Stimulated activated naive CD8-positive, alpha-beta T cell treated with anti-CD3 and anti-CD28 coated beads, Interleukin-15, Interleukin-2, amounts not matched to agents 100 ng/mL and 50 ng/mL, for 24 hours (primary cell): ENCODE data around the gene NINJ1.

ENCODE experiments used
- H3K27ac Mint-ChIP-seq: one replicate; pipeline ENCODE4 v1.8.0; 2021; ENCODE audit warnings: mild to moderate bottlenecking, mixed read lengths
- H3K27me3 Mint-ChIP-seq: one replicate; pipeline ENCODE4 v1.8.0; 2021; ENCODE audit warnings: mixed read lengths
- H3K36me3 Mint-ChIP-seq: one replicate; pipeline ENCODE4 v1.8.0; 2021; ENCODE audit warnings: low read depth, mixed read lengths
- H3K4me1 Mint-ChIP-seq: one replicate; pipeline ENCODE4 v1.8.0; 2021; ENCODE audit warnings: low read depth, mixed read lengths
- H3K4me3 Mint-ChIP-seq: one replicate; pipeline ENCODE4 v1.8.0; 2021; ENCODE audit warnings: mild to moderate bottlenecking, mixed read lengths
- H3K9me3 Mint-ChIP-seq: one replicate; pipeline ENCODE4 v1.8.0; 2021; ENCODE audit warnings: mixed read lengths

NINJ1 gene

GRCh38 chr9:93129691-93130500, 4.2 kb downstream of the NINJ1 start:
- Mint-ChIP-seq H3K27ac (peak overlapping the region; percentile 80), H3K4me1 (peaks cover 70% of the 10 kb centered on the region), H3K4me3 (no peak overlapping the region)

GRCh38 chr9:93129286-93129685, 4.8 kb downstream of the NINJ1 start:
- H3K27ac Mint-ChIP-seq = no peak overlapping the region
- H3K36me3 Mint-ChIP-seq = peaks cover 24% of the 10 kb centered on the region
- H3K4me1 Mint-ChIP-seq = peaks cover 67% of the 10 kb centered on the region
- H3K9me3 Mint-ChIP-seq = no peaks in the 10 kb centered on the region
- no peak overlapping the region for H3K4me3 Mint-ChIP-seq
- no peaks in the 10 kb centered on the region for H3K27me3 Mint-ChIP-seq

More at GRCh38 chr9:93129691-93130500, 4.2 kb downstream of the NINJ1 start:
- H3K36me3 Mint-ChIP-seq = peaks cover 18% of the 10 kb centered on the region
- no peaks in the 10 kb centered on the region for H3K9me3 Mint-ChIP-seq
- H3K27me3 Mint-ChIP-seq = no peaks in the 10 kb centered on the region

DNA sequence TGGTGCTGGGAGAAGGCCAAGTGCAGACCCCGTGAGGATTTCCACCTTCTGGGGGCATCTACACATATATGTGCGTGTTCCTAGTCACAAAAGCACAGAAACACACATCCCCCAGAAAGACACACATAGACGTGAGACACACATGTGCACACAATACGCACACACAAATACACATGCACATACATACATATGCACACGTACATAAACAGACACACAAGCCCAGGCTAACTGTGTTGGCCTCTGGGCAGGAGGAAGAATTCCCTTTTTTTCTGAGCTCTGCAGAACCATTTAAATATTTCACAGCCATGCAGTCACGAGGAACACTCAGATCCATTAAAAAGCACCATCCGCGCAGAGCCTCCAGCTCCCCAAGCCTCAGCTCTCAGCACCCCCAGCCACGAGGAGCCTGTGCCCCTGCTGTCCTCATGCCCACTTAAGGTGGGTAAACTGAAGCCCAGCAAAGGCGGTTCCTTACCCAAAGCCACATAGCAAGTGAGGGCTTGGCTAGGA, 5.3 kb downstream of the NINJ1 start:
- no peaks in the 10 kb centered on the region for H3K27me3 Mint-ChIP-seq
- H3K4me3 Mint-ChIP-seq = no peak overlapping the region
- H3K4me1 Mint-ChIP-seq = peaks cover 67% of the 10 kb centered on the region
- H3K36me3 Mint-ChIP-seq = peaks cover 29% of the 10 kb centered on the region
- H3K9me3 Mint-ChIP-seq = no peaks in the 10 kb centered on the region
- H3K27ac Mint-ChIP-seq = no peak overlapping the region

DNA sequence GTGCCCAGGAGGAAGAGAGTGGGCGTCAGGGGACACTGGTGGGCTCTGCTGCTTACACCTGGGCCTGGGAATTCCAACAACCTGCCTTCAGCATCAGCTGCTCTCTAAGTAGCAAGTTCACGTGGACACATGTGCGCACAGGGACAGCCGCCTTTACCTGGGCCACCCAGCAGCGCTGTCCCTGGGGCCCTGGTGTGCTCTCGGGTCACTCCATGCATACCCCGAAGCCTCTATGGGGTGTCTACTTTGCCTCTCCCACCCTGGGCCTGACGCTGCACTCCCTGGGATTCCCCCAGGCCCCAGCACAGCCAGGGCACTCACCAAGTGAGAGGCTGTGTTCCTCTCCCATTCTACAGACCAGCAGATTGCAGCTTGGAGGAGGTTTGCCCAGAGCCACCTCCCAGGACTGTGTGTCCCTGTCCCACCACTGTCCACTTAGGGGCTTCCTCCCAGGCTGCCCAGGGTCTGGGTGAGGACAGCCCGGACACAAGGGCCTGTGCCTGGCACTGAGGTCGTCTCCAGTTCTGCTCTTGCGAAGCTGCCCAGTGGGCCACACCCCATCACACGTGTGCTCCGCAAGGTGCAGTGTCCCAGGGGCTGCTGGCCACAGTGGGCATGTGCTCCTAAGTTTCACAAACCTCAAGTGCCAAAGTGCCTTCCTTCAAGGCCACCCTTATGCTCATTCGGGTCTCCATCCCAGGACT, 5.9 kb downstream of the NINJ1 start:
- peaks cover 29% of the 10 kb centered on the region for H3K36me3 Mint-ChIP-seq
- no peaks in the 10 kb centered on the region for H3K27me3 Mint-ChIP-seq
- peaks cover 66% of the 10 kb centered on the region for H3K4me1 Mint-ChIP-seq
- no peaks in the 10 kb centered on the region for H3K9me3 Mint-ChIP-seq
- H3K27ac Mint-ChIP-seq = peak overlapping the region; percentile 18
- peak overlapping the region; percentile 7 for H3K4me3 Mint-ChIP-seq

- H3K4me3 Mint-ChIP-seq = peak overlapping the region; percentile 48
- H3K27ac Mint-ChIP-seq = peak overlapping the region; percentile 87
- H3K4me1 Mint-ChIP-seq = peaks cover 59% of the 10 kb centered on the region
- H3K36me3 Mint-ChIP-seq = peaks cover 29% of the 10 kb centered on the region
- H3K9me3 Mint-ChIP-seq = no peaks in the 10 kb centered on the region
- no peaks in the 10 kb centered on the region for H3K27me3 Mint-ChIP-seq
Measured at GRCh38 chr9:93127395-93127911, 6.6 kb downstream of the NINJ1 start.

DNA sequence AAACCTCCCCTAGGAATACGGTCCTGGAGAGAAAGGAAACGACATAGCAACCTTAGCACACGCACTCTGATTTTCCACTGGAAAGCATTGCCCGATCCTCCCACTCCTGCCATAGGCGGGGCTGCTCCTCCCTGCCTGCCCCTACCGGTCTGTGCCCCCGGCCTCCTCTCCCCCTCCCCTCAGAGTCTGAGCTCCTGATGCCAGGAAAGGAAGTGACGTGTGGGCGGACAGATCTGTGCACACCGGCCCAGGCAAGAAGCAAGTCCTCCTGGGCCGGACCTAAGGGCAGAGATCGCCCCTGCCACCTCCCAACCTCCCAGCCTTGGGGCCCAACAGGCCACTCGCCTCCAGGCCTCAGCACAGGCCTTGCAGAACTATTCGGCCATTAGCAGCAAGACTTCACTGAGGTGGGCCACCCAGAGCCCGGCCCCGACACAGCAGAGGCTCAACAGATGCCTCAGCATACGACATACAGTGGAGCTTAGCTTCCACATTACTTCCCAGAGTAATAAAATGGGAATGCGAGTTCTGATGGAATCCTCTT, 7.2 kb downstream of the NINJ1 start:
- no peaks in the 10 kb centered on the region for H3K9me3 Mint-ChIP-seq
- H3K36me3 Mint-ChIP-seq = peaks cover 26% of the 10 kb centered on the region
- peak overlapping the region; percentile 87 for H3K27ac Mint-ChIP-seq
- H3K27me3 Mint-ChIP-seq = no peaks in the 10 kb centered on the region
- peaks cover 54% of the 10 kb centered on the region for H3K4me1 Mint-ChIP-seq
- peak overlapping the region; percentile 48 for H3K4me3 Mint-ChIP-seq

- Mint-ChIP-seq H3K9me3 (no peaks in the 10 kb centered on the region), H3K27ac (peak overlapping the region; percentile 71), H3K4me1 (peaks cover 47% of the 10 kb centered on the region), H3K36me3 (peaks cover 22% of the 10 kb centered on the region), H3K4me3 (peak overlapping the region; percentile 48), H3K27me3 (no peaks in the 10 kb centered on the region)
Measured at GRCh38 chr9:93126151-93126781, 7.8 kb downstream of the NINJ1 start.

DNA sequence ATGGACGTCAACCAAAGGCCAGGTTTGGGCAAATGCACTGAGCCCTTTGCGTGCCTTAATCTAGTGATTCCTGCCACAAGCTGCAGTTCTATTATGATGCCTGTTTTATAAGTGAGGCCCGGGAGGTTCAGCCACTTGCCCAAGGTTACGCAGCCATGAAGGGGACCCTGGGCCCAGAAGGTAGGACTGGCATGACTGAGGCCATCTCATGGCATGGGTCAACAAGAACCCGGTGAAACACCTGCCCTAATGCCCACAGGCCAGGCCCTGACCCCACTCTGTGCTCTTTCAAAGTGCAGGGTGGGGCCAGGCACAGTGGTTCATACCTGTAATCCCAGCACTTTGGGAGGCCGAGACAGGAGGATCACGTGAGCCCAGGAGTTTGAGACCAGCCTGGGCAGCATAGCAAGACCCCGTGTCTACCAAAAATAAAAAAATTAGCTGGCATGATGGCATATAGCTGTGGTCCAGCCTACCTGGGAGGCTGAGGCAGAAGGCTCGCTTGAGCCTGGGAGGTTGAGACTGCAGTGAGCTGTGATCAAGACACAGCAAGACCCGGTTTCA, 8.6 kb downstream of the NINJ1 start:
- H3K4me1 Mint-ChIP-seq = peaks cover 41% of the 10 kb centered on the region
- peaks cover 23% of the 10 kb centered on the region for H3K36me3 Mint-ChIP-seq

GRCh38 chr9:93124793-93125192, 9.3 kb downstream of the NINJ1 start:
- Mint-ChIP-seq H3K27ac (no peak overlapping the region), H3K9me3 (no peaks in the 10 kb centered on the region), H3K4me3 (no peak overlapping the region), H3K4me1 (peaks cover 45% of the 10 kb centered on the region), H3K36me3 (peaks cover 25% of the 10 kb centered on the region), H3K27me3 (no peaks in the 10 kb centered on the region)

More for the DNA sequence above, 8.6 kb downstream of the NINJ1 start:
- H3K4me3 Mint-ChIP-seq = no peak overlapping the region
- peak overlapping the region; percentile 71 for H3K27ac Mint-ChIP-seq
- no peaks in the 10 kb centered on the region for H3K27me3 Mint-ChIP-seq
- no peaks in the 10 kb centered on the region for H3K9me3 Mint-ChIP-seq

DNA sequence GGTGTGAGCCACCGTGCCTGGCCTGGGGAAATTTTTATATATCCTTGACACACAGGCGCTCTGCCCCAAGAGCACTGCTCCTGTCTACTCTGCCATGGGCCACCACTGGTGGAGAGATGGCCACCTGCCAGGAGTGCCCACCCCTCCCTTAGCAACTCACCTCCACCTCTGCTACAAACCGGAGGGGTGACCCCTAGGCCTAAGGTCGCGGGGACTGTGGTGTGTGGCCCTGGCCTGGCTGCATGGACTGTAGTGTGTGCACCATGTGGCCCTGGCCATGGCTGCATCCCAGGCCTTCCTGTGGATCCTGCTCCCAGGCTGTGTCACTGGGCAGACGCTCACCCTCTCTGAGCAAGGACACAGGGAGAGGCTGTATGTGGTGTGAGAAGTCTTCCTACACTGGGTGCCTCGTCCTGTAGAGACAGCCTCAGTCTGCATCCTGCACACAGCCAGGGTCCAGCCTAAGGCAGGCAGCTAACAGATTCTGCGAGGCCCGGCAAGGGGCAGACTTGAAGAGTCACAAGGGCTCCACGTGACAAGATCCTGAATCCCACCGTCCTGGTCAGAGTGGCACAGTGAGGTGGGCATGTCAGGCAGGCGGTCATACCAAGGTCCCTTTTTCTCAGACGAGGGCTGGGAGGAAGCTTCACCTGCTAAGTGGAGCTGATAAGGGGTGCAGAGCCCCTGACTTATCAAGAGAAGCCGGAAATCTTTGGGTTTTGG, 10.3 kb downstream of the NINJ1 start:
- Mint-ChIP-seq H3K9me3 (no peaks in the 10 kb centered on the region), H3K27ac (no peak overlapping the region), H3K4me3 (no peak overlapping the region), H3K27me3 (no peaks in the 10 kb centered on the region), H3K4me1 (peaks cover 51% of the 10 kb centered on the region), H3K36me3 (peaks cover 25% of the 10 kb centered on the region)

- no peaks in the 10 kb centered on the region for H3K27me3 Mint-ChIP-seq
- H3K9me3 Mint-ChIP-seq = no peaks in the 10 kb centered on the region
- peaks cover 25% of the 10 kb centered on the region for H3K36me3 Mint-ChIP-seq
- no peak overlapping the region for H3K4me3 Mint-ChIP-seq
- no peak overlapping the region for H3K27ac Mint-ChIP-seq
- H3K4me1 Mint-ChIP-seq = peaks cover 42% of the 10 kb centered on the region
Measured at GRCh38 chr9:93122721-93123221, 11.3 kb downstream of the NINJ1 start.

GRCh38 chr9:93121316-93122241, 12.5 kb downstream of the NINJ1 start:
- H3K4me3 Mint-ChIP-seq = no peak overlapping the region
- no peaks in the 10 kb centered on the region for H3K9me3 Mint-ChIP-seq
- H3K27ac Mint-ChIP-seq = no peak overlapping the region
- H3K27me3 Mint-ChIP-seq = no peaks in the 10 kb centered on the region
- peaks cover 25% of the 10 kb centered on the region for H3K36me3 Mint-ChIP-seq
- peaks cover 30% of the 10 kb centered on the region for H3K4me1 Mint-ChIP-seq

- Mint-ChIP-seq H3K27me3 (no peaks in the 10 kb centered on the region), H3K36me3 (peaks cover 20% of the 10 kb centered on the region), H3K4me1 (peaks cover 23% of the 10 kb centered on the region), H3K9me3 (no peaks in the 10 kb centered on the region), H3K4me3 (no peak overlapping the region), H3K27ac (no peak overlapping the region)
Measured at GRCh38 chr9:93120846-93121315, 13.2 kb downstream of the NINJ1 start.
